Cardiac muscle cell (in vitro differentiated cells and primary cell): ENCODE results near the gene TNPO2. TPM values are rescaled to one million over a fixed set of nuclear protein-coding genes. Genes with fewer than 3 reads are reported as not detected.
A peak's percentile ranks its signal among the peaks of the same experiment; 100 is the strongest.

Experiments
- DNase-seq, 2 donors: peaks; one replicate each; pipeline versions ENCODE4 v3.0.0 to v3.0.0-alpha.2; 2010 to 2017; ENCODE audit warnings: low read depth in 1 of 2, low spot score in 1 of 2
- H3K27ac ChIP-seq: fragments of 200-600 bp; sonication (generic); 2 replicates; pipeline ENCODE4 v1.5.1; 2016
- H3K27me3 ChIP-seq: fragments of 200-600 bp; sonication (generic); 2 replicates; pipeline ENCODE4 v1.6.0; 2016; ENCODE audit warnings: control low read depth
- H3K36me3 ChIP-seq: fragments of 200-600 bp; sonication (generic); 2 replicates; pipeline ENCODE4 v1.5.1; 2016; ENCODE audit warnings: control low read depth
- H3K4me1 ChIP-seq: fragments of 200-600 bp; sonication (generic); 2 replicates; pipeline ENCODE4 v1.8.1; 2017; ENCODE audit warnings: low read depth, mild to moderate bottlenecking, mixed run types
- H3K4me3 ChIP-seq: fragments of 200-600 bp; sonication (generic); 2 replicates; pipeline ENCODE4 v1.5.1; 2016; ENCODE audit warnings: mild to moderate bottlenecking
- H3K9me3 ChIP-seq: fragments of 200-600 bp; sonication (generic); 2 replicates; pipeline ENCODE4 v1.5.1; 2017; ENCODE audit warnings: low read depth, mild to moderate bottlenecking, control low read depth
- CTCF ChIP-seq: IDR thresholded peaks from 2 replicates; pipeline ENCODE4 v1.5.1; 2012; ENCODE audit warnings: low read depth, mild to moderate bottlenecking, low read length
- polyA plus RNA-seq: library from polyadenylated mRNA; unstranded; fragments of >200 nt; fragmentation: Nextera tagmentation; extraction: Ambion mirVana; gene quantifications from 2 replicates; pipeline ENCODE4 v1.2.1, GENCODE V29; 2016
- total RNA-seq: library from RNA; depleted of rRNA; stranded (reverse); fragments of >200 nt; gene quantifications from 2 replicates; pipeline ENCODE4 v1.2.3, GENCODE V29; 2016

TNPO2 gene
- total and polyA plus RNA-seq, 2 experiments from 2014 or later: 20.1 to 68.6 TPM

GRCh38 chr19:12689581-12690216, 34.0 kb downstream of the TNPO2 start:
- Histone ChIP-seq H3K4me1 (no peaks in the 10 kb centered on the region), H3K27me3 (no peaks in the 10 kb centered on the region), H3K9me3 (no peaks in the 10 kb centered on the region), H3K36me3 (no peaks in the 10 kb centered on the region), H3K27ac (no peak overlapping the region), H3K4me3 (no peak overlapping the region)
- no peak for TF ChIP-seq CTCF
- no peak for DNase-seq

GRCh38 chr19:12689012-12689411, 34.7 kb downstream of the TNPO2 start:
- no peak for DNase-seq
- Histone ChIP-seq H3K9me3 (no peaks in the 10 kb centered on the region), H3K4me3 (no peak overlapping the region), H3K27ac (no peak overlapping the region), H3K36me3 (no peaks in the 10 kb centered on the region), H3K27me3 (no peaks in the 10 kb centered on the region), H3K4me1 (no peaks in the 10 kb centered on the region)
- no peak for TF ChIP-seq CTCF

- no peak within 1 kb of the TSS for H3K27ac ChIP-seq
- no peak for TF ChIP-seq CTCF
- no peak within 1 kb of the TSS for H3K4me3 ChIP-seq
- no peaks in the 10 kb centered on the region for H3K4me1 ChIP-seq
- DNase-seq: no peak
- H3K36me3 ChIP-seq: no peaks in the 10 kb centered on the region
- no peaks in the 10 kb centered on the region for H3K9me3 ChIP-seq
- H3K27me3 ChIP-seq: no peaks in the 10 kb centered on the region
Measured at GRCh38 chr19:12687496-12688196, 36.1 kb downstream of the TNPO2 start, which contains the start of gene GNG14. GNG14 (plus strand) TSS chr19:12687998; CDS start chr19:12688049, 51 bp downstream.

- H3K4me3 ChIP-seq: no peak overlapping the region
- no peaks in the 10 kb centered on the region for H3K4me1 ChIP-seq
- no peaks in the 10 kb centered on the region for H3K9me3 ChIP-seq
- DNase-seq: no peak
- no peaks in the 10 kb centered on the region for H3K36me3 ChIP-seq
- no peaks in the 10 kb centered on the region for H3K27me3 ChIP-seq
- H3K27ac ChIP-seq: no peak overlapping the region
- no peak for TF ChIP-seq CTCF
Measured at GRCh38 chr19:12685831-12686230, 37.9 kb downstream of the TNPO2 start.

GRCh38 chr19:12681074-12681987, 42.4 kb downstream of the TNPO2 start, which contains the start of gene DHPS:
DHPS (minus strand) TSS chr19:12681880; CDS start chr19:12681766, 114 bp downstream.
- no peak for TF ChIP-seq CTCF
- Histone ChIP-seq H3K4me3 (peak within 1 kb of the TSS; percentile 97), H3K27me3 (no peaks in the 10 kb centered on the region), H3K27ac (peak within 1 kb of the TSS; percentile 99), H3K9me3 (no peaks in the 10 kb centered on the region), H3K36me3 (peaks cover 20% of the 10 kb centered on the region), H3K4me1 (no peaks in the 10 kb centered on the region)
- peak; percentile 97 to 99 for DNase-seq
